IMR-90 (cell line): Measurements from ENCODE around the gene BTK. TPM values are rescaled to one million over a fixed set of nuclear protein-coding genes. Genes with fewer than 3 reads are reported as not detected.

Experiments
- ATAC-seq: fragments of 200-7000 bp; cut with Tn5 transposase; 2 replicates; pipeline ENCODE4 v1.9.1; 2020; ENCODE audit warnings: low read depth, mild to moderate bottlenecking, moderate library complexity
- BruUV-seq: library from RNA; stranded (reverse); fragments of 400-500 nt; replicated peaks from 2 replicates; lab custom pipeline; 2021; lab: Mats Ljungman, UMichigan
- CTCF ChIA-PET: fragments of 300-600 bp; formaldehyde crosslinking; extraction: SDS; loops from one replicate; lab custom pipeline; 2021; ENCODE audit warnings: antibody characterized with exemption; lab: Yijun Ruan, JAX
- POLR2A ChIA-PET: fragments of 300-600 bp; sonication (Branson Sonifier 250); formaldehyde crosslinking; loops from one replicate; lab custom pipeline; 2022; ENCODE audit warnings: antibody characterized with exemption; ENCODE audit not compliant: unreplicated experiment; lab: Charles Lee
- DNase-seq: peaks from one replicate; pipeline ENCODE4 v3.0.0; 2013
- H2AFZ ChIP-seq: replicated peaks from 2 replicates; pipeline ENCODE3; 2013; ENCODE audit warnings: low read length, mild to moderate bottlenecking; ENCODE audit not compliant: poor library complexity
- H2AK5ac ChIP-seq: 2 replicates; pipeline ENCODE4 v1.6.1; 2013; ENCODE audit warnings: low read depth, low read length, inconsistent platforms
- H2AK9ac ChIP-seq: replicated peaks from 2 replicates; pipeline ENCODE3; 2013; ENCODE audit warnings: mild to moderate bottlenecking, low read depth, low read length, moderate library complexity; ENCODE audit not compliant: poor library complexity
- H2BK120ac ChIP-seq: 2 replicates; pipeline ENCODE4 v1.6.1; 2013; ENCODE audit warnings: low read depth, low read length, inconsistent platforms
- H2BK15ac ChIP-seq: 3 replicates; pipeline ENCODE4 v1.6.1; 2013; ENCODE audit warnings: low read depth, low read length, inconsistent platforms
- H2BK20ac ChIP-seq: 2 replicates; pipeline ENCODE4 v1.6.1; 2013; ENCODE audit warnings: low read depth, mild to moderate bottlenecking, inconsistent platforms, low read length, moderate library complexity
- H2BK5ac ChIP-seq: 2 replicates; pipeline ENCODE4 v1.6.1; 2013; ENCODE audit warnings: mild to moderate bottlenecking, low read depth, low read length, inconsistent platforms; ENCODE audit not compliant: poor library complexity, severe bottlenecking
- H3K14ac ChIP-seq: replicated peaks from 2 replicates; pipeline ENCODE4 v1.6.1; 2013; ENCODE audit warnings: low read depth, low read length, inconsistent platforms
- H3K18ac ChIP-seq: 2 replicates; pipeline ENCODE4 v1.6.1; 2013; ENCODE audit warnings: low read depth, low read length, control low read depth
- H3K23ac ChIP-seq: 2 replicates; pipeline ENCODE4 v1.6.1; 2013; ENCODE audit warnings: low read depth, low read length, inconsistent platforms
- H3K27ac ChIP-seq: 2 replicates; pipeline ENCODE4 v1.5.1; 2013; ENCODE audit warnings: mild to moderate bottlenecking, control low read depth, low read length; ENCODE audit not compliant: insufficient read depth
- H3K27me3 ChIP-seq: 2 replicates; pipeline ENCODE4 v1.6.1; 2013; ENCODE audit warnings: low read length; ENCODE audit not compliant: control insufficient read depth, insufficient read depth
- H3K36me3 ChIP-seq: 2 replicates; pipeline ENCODE4 v1.6.1; 2013; ENCODE audit warnings: low read length, mixed read lengths; ENCODE audit not compliant: control insufficient read depth, insufficient read depth
- H3K4ac ChIP-seq: 2 replicates; pipeline ENCODE4 v1.6.1; 2013; ENCODE audit warnings: low read depth, low read length, inconsistent platforms
- H3K4me1 ChIP-seq: 2 replicates; pipeline ENCODE4 v1.6.1; 2013; ENCODE audit warnings: low read length, mixed read lengths; ENCODE audit not compliant: control insufficient read depth, insufficient read depth
- H3K4me2 ChIP-seq: 2 replicates; pipeline ENCODE4 v1.6.1; 2013; ENCODE audit warnings: low read depth, mild to moderate bottlenecking, control low read depth, low read length, moderate library complexity
- H3K4me3 ChIP-seq: 2 replicates; pipeline ENCODE4 v1.5.1; 2013; ENCODE audit warnings: low read depth, mild to moderate bottlenecking, control low read depth, low read length, moderate library complexity; ENCODE audit not compliant: insufficient read depth
- H3K56ac ChIP-seq: 2 replicates; pipeline ENCODE4 v1.6.1; 2013; ENCODE audit warnings: low read length, inconsistent platforms; ENCODE audit not compliant: insufficient read depth; ENCODE audit errors: extremely low read depth
- H3K79me1 ChIP-seq, 2 experiments: 2 replicates each; pipeline ENCODE4 v1.6.1; 2013; ENCODE audit warnings: low read length in 2 of 2, inconsistent platforms in 1 of 2, low read depth in 1 of 2
- H3K9ac ChIP-seq: 2 replicates; pipeline ENCODE4 v1.6.1; 2013; ENCODE audit warnings: low read depth, low read length, control low read depth
- H3K9me1 ChIP-seq: 2 replicates; pipeline ENCODE4 v1.6.1; 2013; ENCODE audit warnings: low read length, inconsistent platforms; ENCODE audit not compliant: insufficient read depth
- H3K9me3 ChIP-seq: 2 replicates; pipeline ENCODE4 v1.6.1; 2013; ENCODE audit warnings: low read length; ENCODE audit not compliant: control insufficient read depth, insufficient read depth
- H4K20me1 ChIP-seq: 2 replicates; pipeline ENCODE4 v1.6.1; 2013; ENCODE audit warnings: low read length, inconsistent platforms; ENCODE audit not compliant: insufficient read depth
- H4K5ac ChIP-seq: 2 replicates; pipeline ENCODE4 v1.6.1; 2013; ENCODE audit warnings: mild to moderate bottlenecking, low read depth, low read length, control low read depth
- H4K8ac ChIP-seq, 2 experiments: 2 replicates each; pipeline ENCODE4 v1.6.1; 2013; ENCODE audit warnings: low read depth in 2 of 2, low read length in 2 of 2, control low read depth in 1 of 2, inconsistent platforms in 1 of 2
- H4K91ac ChIP-seq: 2 replicates; pipeline ENCODE4 v1.6.1; 2013; ENCODE audit warnings: low read depth, low read length, inconsistent platforms; ENCODE audit not compliant: insufficient read depth
- BHLHE40 ChIP-seq: fragments of 150-350 bp; IDR thresholded peaks from 2 replicates; pipeline ENCODE4 v1.6.1; 2016; ENCODE audit warnings: mild to moderate bottlenecking, low read depth, low read length
- CEBPB ChIP-seq: IDR thresholded peaks from 2 replicates; pipeline ENCODE4 v1.6.1; 2012; ENCODE audit warnings: low read depth, low read length, improper control_type of control experiment
- CHD1 ChIP-seq: IDR thresholded peaks from 2 replicates; pipeline ENCODE4 v1.6.1; 2012; ENCODE audit warnings: low read depth, low read length, improper control_type of control experiment
- FOS ChIP-seq: fragments of 150-350 bp; IDR thresholded peaks from 2 replicates; pipeline ENCODE4 v1.6.1; 2016; ENCODE audit warnings: low read depth, low read length
- MAZ ChIP-seq: IDR thresholded peaks from 2 replicates; pipeline ENCODE4 v1.6.1; 2012; ENCODE audit warnings: low read depth, mild to moderate bottlenecking, low read length, improper control_type of control experiment, moderate library complexity, borderline replicate concordance
- MXI1 ChIP-seq: IDR thresholded peaks from 2 replicates; pipeline ENCODE4 v1.6.1; 2012; ENCODE audit warnings: low read depth, mild to moderate bottlenecking, low read length, moderate library complexity, borderline replicate concordance
- NFE2L2 ChIP-seq: fragments of 150-350 bp; IDR thresholded peaks from 2 replicates; pipeline ENCODE4 v1.6.1; 2016; ENCODE audit warnings: low read depth, mild to moderate bottlenecking, low read length
- POLR2A ChIP-seq: IDR thresholded peaks from 2 replicates; pipeline ENCODE4 v1.6.1; 2012; ENCODE audit warnings: mild to moderate bottlenecking, low read depth, low read length
- RAD21 ChIP-seq: IDR thresholded peaks from 2 replicates; pipeline ENCODE4 v1.6.1; 2012; ENCODE audit warnings: low read length, improper control_type of control experiment
- SMC3 ChIP-seq: fragments of 150-350 bp; IDR thresholded peaks from 2 replicates; pipeline ENCODE4 v1.6.1; 2016; ENCODE audit warnings: low read depth, mild to moderate bottlenecking, antibody characterized with exemption, low read length, moderate library complexity
- WGBS, 2 experiments: methylation state at CpG; one replicate each; pipeline versions ENCODE4 v1.1.5 to v1.1.7; 2013; ENCODE audit warnings: missing lambda C conversion rate in 2 of 2; ENCODE audit not compliant: insufficient read length in 1 of 2; ENCODE audit errors: extremely low coverage in 2 of 2; 5-methylcytosine and 5-hydroxymethylcytosine counted together
- dilution Hi-C: fragments of 300-500 bp; cut with HindIII; formaldehyde crosslinking; loops from one replicate; pipeline ENCODE4 v1.14.3; 2018; ENCODE audit warnings: low sequenced_read_pairs; ENCODE audit not compliant: unreplicated experiment
- in situ Hi-C: fragments of 300-500 bp; cut with MboI; formaldehyde crosslinking; loops from 3 replicates; pipeline ENCODE4 v1.14.3; 2019; ENCODE audit warnings: low sequenced_read_pairs, inconsistent platforms, mixed read lengths
- intact Hi-C: fragments of 100-400 bp; cut with micrococcal nuclease; formaldehyde crosslinking; loops from 2 replicates; pipeline ENCODE4 v1.10.0; 2022
- polyA plus RNA-seq, 3 experiments: library from polyadenylated mRNA; depleted of rRNA; stranded (reverse); fragments of >200 nt; gene quantifications; 2 replicates each; pipeline ENCODE4 v1.2.3, GENCODE V29; 2012; ENCODE audit warnings: low replicate concordance in 1 of 3
- total RNA-seq: library from RNA; depleted of rRNA; stranded (reverse); fragments of >200 nt; gene quantifications from 2 replicates; pipeline ENCODE4 v1.2.3, GENCODE V29; 2012

BTK gene
- total and polyA plus RNA-seq, 2 of the 4 experiments (the other 2 are of a cell fraction), result not detected

- H2AK9ac ChIP-seq, result no peak overlapping the region
- H3K9ac ChIP-seq, result no peak overlapping the region
- no peaks in the 10 kb centered on the region; the same call in 1 of the 2 replicates for H3K36me3 ChIP-seq
- peaks cover 4% of the 10 kb centered on the region for H3K9me1 ChIP-seq
- peaks cover 16% of the 10 kb centered on the region; the same call in 1 of the 2 replicates for H3K27me3 ChIP-seq
- ChIA-PET CTCF (no interaction called here), POLR2A (no interaction called here)
- no peak overlapping the region for H3K4me2 ChIP-seq
- no peaks in the 10 kb centered on the region for H3K9me3 ChIP-seq
- intact Hi-C loops (no loop called here), in situ Hi-C loops (no loop called here), dilution Hi-C loops (no loop called here)
- H2AK5ac ChIP-seq, result no peak overlapping the region
- H4K8ac ChIP-seq, result no peak overlapping the region
- ATAC-seq, result no peak
- no peak for DNase-seq
- no peaks in the 10 kb centered on the region for H3K4me1 ChIP-seq
- H3K4ac ChIP-seq, result no peak overlapping the region
- no peak overlapping the region for H2BK5ac ChIP-seq
- no peak overlapping the region for H4K91ac ChIP-seq
- H4K5ac ChIP-seq, result no peak overlapping the region
- no peak overlapping the region for H2BK20ac ChIP-seq
- H3K79me1 ChIP-seq, result peaks cover 0 to 7% of the 10 kb centered on the region in 2 experiments; a peak in 2 of 4 replicates
- H3K14ac ChIP-seq, result no peak overlapping the region
- H2AFZ ChIP-seq, result no peak overlapping the region
- no peak overlapping the region for H2BK120ac ChIP-seq
- no peaks in the 10 kb centered on the region for H4K20me1 ChIP-seq
- H3K4me3 ChIP-seq, result no peak overlapping the region
- H3K18ac ChIP-seq, result no peak overlapping the region
- no TSS peak for BruUV-seq
- H3K27ac ChIP-seq, result no peak overlapping the region
- no peak overlapping the region for H3K23ac ChIP-seq
- 53% methylated on average over 2 of the region's 6 CpGs; no CpG with 5 or more reads in 1 of the 2 experiments for whole genome bisulfite sequencing, 2 experiments
- no peak overlapping the region for H2BK15ac ChIP-seq
- TF ChIP-seq CEBPB, result no peak
- TF ChIP-seq FOS, result no peak
- TF ChIP-seq CHD1, result no peak
- no peak for TF ChIP-seq POLR2A
- TF ChIP-seq SMC3, result no peak
- no peak for TF ChIP-seq RAD21
- TF ChIP-seq MXI1, result no peak
- no peak for TF ChIP-seq NFE2L2
- TF ChIP-seq MAZ, result no peak
- TF ChIP-seq BHLHE40, result no peak
- no peak overlapping the region for H3K56ac ChIP-seq
Measured at GRCh38 chrX:101386542-101386885, 523 bp upstream of the BTK start.
